Measurements from ENCODE around the gene PKHD1. TPM values are rescaled to one million over a fixed set of nuclear protein-coding genes. Genes with fewer than 3 reads are reported as not detected.
A peak's percentile ranks its signal among the peaks of the same experiment; 100 is the strongest.

The PKHD1 gene
- total RNA-seq, 1 donor from 2014 or later: 0.49 TPM

DNA sequence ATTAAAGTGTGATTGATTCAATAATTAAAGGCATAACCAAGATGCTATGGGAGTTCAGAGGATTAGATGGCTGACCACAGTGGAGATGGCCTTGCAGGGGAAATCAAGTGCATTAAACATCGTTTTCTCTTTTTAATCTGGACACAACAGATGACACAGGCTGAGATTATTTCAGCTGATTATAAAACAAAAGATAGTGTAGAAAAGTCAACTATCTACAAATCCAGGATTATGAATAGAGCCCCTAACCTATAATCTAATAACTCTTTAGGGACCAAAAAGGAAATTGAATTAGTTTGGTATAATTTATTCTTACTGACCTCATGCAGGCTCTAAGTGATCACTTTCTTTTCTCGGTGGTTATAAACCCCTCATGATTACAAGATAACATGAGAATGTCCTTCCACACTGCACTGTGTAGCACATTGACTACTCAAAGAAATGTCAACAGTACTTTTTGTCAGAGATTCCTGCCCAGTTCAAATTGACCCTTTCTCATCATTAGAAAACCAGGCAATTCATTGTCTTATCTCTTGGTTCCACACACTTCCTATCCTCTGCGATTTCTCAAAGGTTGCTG is 122.1 kb downstream of the PKHD1 start:
- intact Hi-C loops (cut with DNase I): no loop called here
- H3K4me1 ChIP-seq: no peaks in the 10 kb centered on the region
- TF ChIP-seq POLR2A (IDR thresholded peaks at IDR 0.05) (no peak), POLR2AphosphoS5 (IDR thresholded peaks at IDR 0.05; ENCODE audit: insufficient read depth in 1 of 2, low read depth in 1 of 2) (no peak)
- TF ChIP-seq, protein P1, sequence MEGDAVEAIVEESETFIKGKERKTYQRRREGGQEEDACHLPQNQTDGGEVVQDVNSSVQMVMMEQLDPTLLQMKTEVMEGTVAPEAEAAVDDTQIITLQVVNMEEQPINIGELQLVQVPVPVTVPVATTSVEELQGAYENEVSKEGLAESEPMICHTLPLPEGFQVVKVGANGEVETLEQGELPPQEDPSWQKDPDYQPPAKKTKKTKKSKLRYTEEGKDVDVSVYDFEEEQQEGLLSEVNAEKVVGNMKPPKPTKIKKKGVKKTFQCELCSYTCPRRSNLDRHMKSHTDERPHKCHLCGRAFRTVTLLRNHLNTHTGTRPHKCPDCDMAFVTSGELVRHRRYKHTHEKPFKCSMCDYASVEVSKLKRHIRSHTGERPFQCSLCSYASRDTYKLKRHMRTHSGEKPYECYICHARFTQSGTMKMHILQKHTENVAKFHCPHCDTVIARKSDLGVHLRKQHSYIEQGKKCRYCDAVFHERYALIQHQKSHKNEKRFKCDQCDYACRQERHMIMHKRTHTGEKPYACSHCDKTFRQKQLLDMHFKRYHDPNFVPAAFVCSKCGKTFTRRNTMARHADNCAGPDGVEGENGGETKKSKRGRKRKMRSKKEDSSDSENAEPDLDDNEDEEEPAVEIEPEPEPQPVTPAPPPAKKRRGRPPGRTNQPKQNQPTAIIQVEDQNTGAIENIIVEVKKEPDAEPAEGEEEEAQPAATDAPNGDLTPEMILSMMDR (IDR thresholded peaks at IDR 0.05): no peak

DNA sequence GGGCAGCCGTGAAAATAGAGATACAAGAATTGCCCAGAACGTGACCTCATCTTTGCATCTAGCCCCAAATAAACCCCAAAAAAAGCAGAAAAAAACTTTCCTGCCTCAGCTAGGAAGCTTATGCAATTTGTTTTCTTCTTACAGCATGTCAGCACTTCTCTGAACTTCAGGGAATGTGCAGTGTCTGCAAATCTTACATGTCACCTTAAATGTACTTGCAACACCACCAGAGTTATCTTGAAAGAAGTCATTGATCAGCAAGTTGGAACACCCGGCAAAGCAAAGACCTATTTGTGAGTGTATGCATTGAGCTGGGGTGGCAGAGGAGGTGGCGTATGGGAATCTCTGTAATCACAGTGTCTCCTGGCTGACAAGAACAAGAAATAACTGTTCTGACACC is 123.4 kb downstream of the PKHD1 start:
- H3K27me3 ChIP-seq: no peaks in the 10 kb centered on the region
- DNase-seq (ENCODE audit: extremely low spot score in 2 of 2): no peak
- H3K27ac ChIP-seq: no peak overlapping the region
- no peaks in the 10 kb centered on the region for H3K9me3 ChIP-seq
- intact Hi-C loops (cut with DNase I): no loop called here
- no peaks in the 10 kb centered on the region for H3K36me3 ChIP-seq
- TF ChIP-seq POLR2AphosphoS5 (IDR thresholded peaks at IDR 0.05; ENCODE audit: insufficient read depth in 1 of 2, low read depth in 1 of 2) (no peak), POLR2A (IDR thresholded peaks at IDR 0.05) (no peak)
- TF ChIP-seq, protein P1 (IDR thresholded peaks at IDR 0.05): no peak
- H3K4me3 ChIP-seq: no peak overlapping the region
- H3K4me1 ChIP-seq: no peaks in the 10 kb centered on the region

More for the DNA sequence above, 122.1 kb downstream of the PKHD1 start:
- Histone ChIP-seq H3K9me3 (no peaks in the 10 kb centered on the region), H3K27ac (no peak overlapping the region), H3K4me3 (no peak overlapping the region), H3K36me3 (no peaks in the 10 kb centered on the region), H3K27me3 (no peaks in the 10 kb centered on the region)
- no peak for DNase-seq (ENCODE audit: extremely low spot score in 2 of 2)

DNA sequence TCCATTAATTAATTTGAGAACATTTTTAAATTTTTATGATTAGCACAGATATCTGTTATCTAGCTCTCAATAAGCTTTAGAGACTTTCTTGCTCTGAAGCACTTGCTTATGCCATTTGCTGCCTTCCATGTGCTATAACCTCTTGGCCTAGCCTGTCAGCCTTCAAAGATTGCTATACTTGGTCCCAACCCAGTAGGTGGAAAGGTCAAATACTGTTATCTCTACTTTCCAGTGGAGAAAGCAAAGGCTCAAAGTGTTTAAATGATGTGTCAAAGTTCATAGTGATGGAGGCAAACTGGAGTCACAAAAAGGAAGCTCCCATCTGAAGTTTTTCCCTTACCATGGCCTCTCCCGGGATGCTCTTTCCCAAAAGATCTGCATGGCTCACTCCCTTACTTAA is 125.1 kb downstream of the PKHD1 start:
- Histone ChIP-seq H3K27ac (no peak overlapping the region), H3K4me3 (no peak overlapping the region), H3K9me3 (no peaks in the 10 kb centered on the region), H3K27me3 (no peaks in the 10 kb centered on the region), H3K36me3 (no peaks in the 10 kb centered on the region), H3K4me1 (no peaks in the 10 kb centered on the region)
- TF ChIP-seq POLR2A (IDR thresholded peaks at IDR 0.05) (no peak), POLR2AphosphoS5 (IDR thresholded peaks at IDR 0.05; ENCODE audit: insufficient read depth in 1 of 2, low read depth in 1 of 2) (no peak)
- TF ChIP-seq, protein P1 (IDR thresholded peaks at IDR 0.05): no peak
- intact Hi-C loops (cut with DNase I): no loop called here
- DNase-seq (ENCODE audit: extremely low spot score in 2 of 2): no peak

DNA sequence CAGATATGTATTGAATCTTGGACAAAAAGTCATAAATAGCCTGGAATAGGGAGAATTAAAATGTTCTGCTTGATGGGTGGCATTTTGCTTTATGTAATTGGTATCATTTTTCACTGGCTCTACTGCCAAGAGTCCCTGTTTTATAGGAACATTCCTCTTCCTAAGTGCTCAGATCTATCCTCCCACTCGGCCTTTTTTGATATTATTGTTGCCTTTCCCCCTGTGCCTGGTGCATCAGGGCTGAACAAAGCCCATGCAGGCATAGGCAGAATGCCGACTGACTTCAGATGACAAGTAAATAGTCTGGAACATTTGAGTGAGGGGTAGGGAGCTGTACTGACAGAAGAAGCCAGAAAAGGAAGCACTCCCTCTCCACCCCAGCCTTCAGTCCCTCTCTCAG is 127.0 kb downstream of the PKHD1 start:
- intact Hi-C loops (cut with DNase I): no loop called here
- TF ChIP-seq, protein P1 (IDR thresholded peaks at IDR 0.05): no peak
- TF ChIP-seq POLR2AphosphoS5 (IDR thresholded peaks at IDR 0.05; ENCODE audit: insufficient read depth in 1 of 2, low read depth in 1 of 2) (no peak), POLR2A (IDR thresholded peaks at IDR 0.05) (no peak)
- Histone ChIP-seq H3K4me1 (no peaks in the 10 kb centered on the region), H3K27me3 (no peaks in the 10 kb centered on the region), H3K9me3 (no peaks in the 10 kb centered on the region), H3K27ac (no peak overlapping the region), H3K4me3 (no peak overlapping the region), H3K36me3 (no peaks in the 10 kb centered on the region)
- no peak for DNase-seq (ENCODE audit: extremely low spot score in 2 of 2)

DNA sequence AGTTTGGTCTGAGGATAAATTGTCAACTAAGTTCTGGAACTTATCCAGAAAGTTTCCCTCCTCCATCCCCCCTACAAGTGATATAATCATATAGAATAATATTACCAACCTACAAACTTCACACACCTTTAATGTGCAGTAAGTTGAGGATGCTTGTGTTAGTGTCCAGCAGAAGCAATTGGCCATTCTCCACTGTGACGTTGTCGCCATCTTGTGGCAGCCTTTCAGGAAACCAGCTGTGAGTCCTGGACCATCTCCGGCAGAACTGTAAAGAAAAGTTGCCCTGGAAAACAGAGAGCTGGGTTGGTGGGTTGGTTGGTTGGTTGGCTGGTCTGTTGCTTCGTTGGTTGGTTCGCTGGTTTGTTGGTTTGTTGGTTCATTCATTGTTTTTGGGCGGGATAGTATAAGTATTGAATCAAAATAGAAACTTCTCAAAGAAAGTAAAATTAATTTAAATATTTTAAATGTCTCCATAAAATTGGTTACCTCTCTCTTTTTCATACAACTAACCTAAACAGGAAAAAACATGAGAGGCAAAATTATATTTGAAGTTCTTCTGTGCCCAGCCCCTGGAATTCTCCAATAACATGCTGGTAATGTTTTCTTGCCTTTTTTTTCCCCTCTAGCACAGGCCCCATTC is 127.5 kb downstream of the PKHD1 start:
- Histone ChIP-seq H3K27me3 (no peaks in the 10 kb centered on the region), H3K27ac (no peak overlapping the region), H3K36me3 (no peaks in the 10 kb centered on the region), H3K9me3 (no peaks in the 10 kb centered on the region), H3K4me3 (no peak overlapping the region), H3K4me1 (no peaks in the 10 kb centered on the region)
- DNase-seq (ENCODE audit: extremely low spot score in 2 of 2): no peak
- intact Hi-C loops (cut with DNase I): no loop called here
- TF ChIP-seq POLR2AphosphoS5 (IDR thresholded peaks at IDR 0.05; ENCODE audit: insufficient read depth in 1 of 2, low read depth in 1 of 2): no peak
- TF ChIP-seq, protein P1 (IDR thresholded peaks at IDR 0.05): peak in 2 of 3 experiments; percentile 43 to 57
